Measurements from ENCODE around the gene ACOT4. TPM values are rescaled to one million over a fixed set of nuclear protein-coding genes. Genes with fewer than 3 reads are reported as not detected.

The ACOT4 gene
- total RNA-seq, 1 donor from 2014 or later: 1.3 TPM

DNA sequence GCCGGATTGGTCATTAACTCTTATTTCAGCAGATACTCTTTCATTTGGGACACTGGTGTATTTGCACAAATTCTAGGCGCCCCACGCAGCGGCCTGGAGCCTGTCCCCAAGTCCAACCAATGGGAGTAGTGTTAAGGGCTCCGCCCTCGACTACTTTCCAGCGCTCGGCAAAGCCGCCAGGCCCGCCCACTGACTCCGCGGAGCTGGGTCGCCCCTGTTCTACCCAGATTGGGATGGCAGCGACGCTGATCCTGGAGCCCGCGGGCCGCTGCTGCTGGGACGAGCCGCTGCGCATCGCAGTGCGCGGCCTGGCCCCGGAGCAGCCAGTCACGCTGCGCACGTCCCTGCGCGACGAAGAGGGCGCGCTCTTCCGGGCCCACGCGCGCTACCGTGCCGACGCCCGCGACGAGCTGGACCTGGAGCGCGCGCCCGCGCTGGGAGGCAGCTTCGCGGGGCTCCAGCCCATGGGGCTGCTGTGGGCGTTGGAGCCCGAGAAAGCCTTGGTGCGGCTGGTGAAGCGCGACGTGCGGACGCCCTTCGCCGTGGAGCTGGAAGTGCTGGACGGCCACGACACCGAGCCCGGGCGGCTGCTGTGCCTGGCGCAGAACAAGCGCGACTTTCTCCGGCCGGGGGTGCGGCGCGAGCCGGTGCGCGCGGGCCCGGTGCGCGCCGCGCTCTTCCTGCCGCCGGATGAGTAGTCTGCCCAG is 20.8 kb downstream of the ACOT4 start, which contains the start of gene ACOT6:
ACOT6 (plus strand) TSS at position 179 of the 707 bp plus-strand sequence; CDS start at position 234, 55 bp downstream.
- no peak for TF ChIP-seq CTCF (IDR thresholded peaks at IDR 0.05; ENCODE audit: unreplicated experiment)
- Mint-ChIP-seq H3K4me3 (ENCODE audit: low read depth) (peak within 1 kb of the TSS; percentile 82), H3K36me3 (ENCODE audit: insufficient read depth) (no peaks in the 10 kb centered on the region), H3K9me3 (ENCODE audit: low read depth) (no peaks in the 10 kb centered on the region), H3K27ac (peak within 1 kb of the TSS; percentile 89), H3K27me3 (peaks cover 3% of the 10 kb centered on the region), H3K4me1 (ENCODE audit: low read depth) (peaks cover 6% of the 10 kb centered on the region)
- peak; percentile 55 for DNase-seq (ENCODE audit: low spot score, unreplicated experiment)

DNA sequence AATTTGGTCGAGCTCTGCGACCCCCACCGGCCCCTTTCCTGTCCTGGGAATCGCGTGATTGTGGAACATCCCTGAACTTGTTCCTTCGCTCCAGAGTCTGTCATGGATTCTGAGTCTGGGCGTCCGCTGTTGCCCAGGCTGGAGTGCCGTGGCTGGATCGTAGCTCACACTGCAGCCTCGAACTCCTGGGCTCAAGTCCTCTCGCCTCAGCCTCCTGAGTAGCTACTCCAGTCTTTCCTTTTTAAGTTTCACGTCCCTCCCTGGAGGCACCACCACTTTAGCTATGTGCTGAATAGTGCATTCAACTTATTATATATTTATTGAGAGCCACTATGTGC is 21.3 kb downstream of the ACOT4 start:
- H3K36me3 Mint-ChIP-seq (ENCODE audit: insufficient read depth): no peaks in the 10 kb centered on the region
- H3K27ac Mint-ChIP-seq: peak overlapping the region; percentile 89
- H3K4me1 Mint-ChIP-seq (ENCODE audit: low read depth): peaks cover 6% of the 10 kb centered on the region
- TF ChIP-seq CTCF (IDR thresholded peaks at IDR 0.05; ENCODE audit: unreplicated experiment): no peak
- no peaks in the 10 kb centered on the region for H3K9me3 Mint-ChIP-seq (ENCODE audit: low read depth)
- peak overlapping the region; percentile 82 for H3K4me3 Mint-ChIP-seq (ENCODE audit: low read depth)
- H3K27me3 Mint-ChIP-seq: peaks cover 3% of the 10 kb centered on the region
- no peak for DNase-seq (ENCODE audit: low spot score, unreplicated experiment)

GRCh38 chr14:73613419-73613963 is 21.8 kb downstream of the ACOT4 start:
- no peaks in the 10 kb centered on the region for H3K9me3 Mint-ChIP-seq (ENCODE audit: low read depth)
- H3K36me3 Mint-ChIP-seq (ENCODE audit: insufficient read depth): no peaks in the 10 kb centered on the region
- no peak for TF ChIP-seq CTCF (IDR thresholded peaks at IDR 0.05; ENCODE audit: unreplicated experiment)
- H3K27ac Mint-ChIP-seq: no peak overlapping the region
- peaks cover 6% of the 10 kb centered on the region for H3K4me1 Mint-ChIP-seq (ENCODE audit: low read depth)
- H3K27me3 Mint-ChIP-seq: peaks cover 3% of the 10 kb centered on the region
- H3K4me3 Mint-ChIP-seq (ENCODE audit: low read depth): peak overlapping the region; percentile 82
- no peak for DNase-seq (ENCODE audit: low spot score, unreplicated experiment)

DNA sequence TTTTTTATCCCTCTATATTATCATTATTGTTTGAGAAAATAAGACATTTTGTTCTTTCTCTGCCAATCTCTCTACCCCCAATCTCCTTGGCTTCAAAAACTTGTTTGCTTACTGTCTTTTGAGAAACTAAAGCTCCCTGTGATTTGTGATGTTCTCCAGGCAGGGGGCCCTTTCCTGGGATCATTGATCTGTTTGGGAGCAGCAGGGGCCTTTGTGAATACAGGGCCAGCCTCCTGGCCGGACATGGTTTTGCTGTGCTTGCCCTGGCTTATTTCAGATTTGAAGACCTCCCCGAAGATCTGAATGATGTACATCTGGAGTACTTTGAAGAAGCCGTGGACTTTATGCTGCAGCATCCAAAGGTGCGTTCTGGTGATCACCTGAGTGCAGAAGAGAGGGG is 25.2 kb downstream of the ACOT4 start:
- Mint-ChIP-seq H3K9me3 (ENCODE audit: low read depth) (no peaks in the 10 kb centered on the region), H3K27ac (no peak overlapping the region), H3K27me3 (peaks cover 3% of the 10 kb centered on the region), H3K4me1 (ENCODE audit: low read depth) (peaks cover 6% of the 10 kb centered on the region), H3K4me3 (ENCODE audit: low read depth) (no peak overlapping the region), H3K36me3 (ENCODE audit: insufficient read depth) (no peaks in the 10 kb centered on the region)
- TF ChIP-seq CTCF (IDR thresholded peaks at IDR 0.05; ENCODE audit: unreplicated experiment): no peak
- DNase-seq (ENCODE audit: low spot score, unreplicated experiment): no peak

GRCh38 chr14:73619524-73619923 is 27.9 kb downstream of the ACOT4 start:
- no peak for DNase-seq (ENCODE audit: low spot score, unreplicated experiment)
- no peak overlapping the region for H3K27ac Mint-ChIP-seq
- H3K9me3 Mint-ChIP-seq (ENCODE audit: low read depth): no peaks in the 10 kb centered on the region
- H3K27me3 Mint-ChIP-seq: peaks cover 3% of the 10 kb centered on the region
- H3K36me3 Mint-ChIP-seq (ENCODE audit: insufficient read depth): no peaks in the 10 kb centered on the region
- H3K4me3 Mint-ChIP-seq (ENCODE audit: low read depth): no peak overlapping the region
- H3K4me1 Mint-ChIP-seq (ENCODE audit: low read depth): peaks cover 6% of the 10 kb centered on the region
- no peak for TF ChIP-seq CTCF (IDR thresholded peaks at IDR 0.05; ENCODE audit: unreplicated experiment)
